Measurements from ENCODE around the gene COL6A2. TPM values are rescaled to one million over a fixed set of nuclear protein-coding genes. Genes with fewer than 3 reads are reported as not detected.
"Not testable (repeated sequence)": the region's sequence is repeated elsewhere in the genome, so short reads cannot be mapped to it uniquely, and the experiment has no call there.

Gene COL6A2
- total RNA-seq, 2 donors from 2014 or later = 11.9 to 14.2 TPM

- H3K9me3 Mint-ChIP-seq = no peaks in the 10 kb centered on the region
- DNase-seq (ENCODE audit: low spot score in 2 of 2) = no peak
- H3K27ac Mint-ChIP-seq = no peak overlapping the region
- no peaks in the 10 kb centered on the region for H3K36me3 Mint-ChIP-seq
- ATAC-seq = no peak
Observed at GRCh38 chr21:46131838-46132651, 34.1 kb downstream of the COL6A2 start.

GRCh38 chr21:46135782-46136395 lies 38.0 kb downstream of the COL6A2 start:
- H3K27ac Mint-ChIP-seq = no peak overlapping the region
- no peaks in the 10 kb centered on the region for H3K36me3 Mint-ChIP-seq
- no peak for ATAC-seq
- DNase-seq (ENCODE audit: low spot score in 2 of 2) = no peak
- H3K9me3 Mint-ChIP-seq = no peaks in the 10 kb centered on the region

DNA sequence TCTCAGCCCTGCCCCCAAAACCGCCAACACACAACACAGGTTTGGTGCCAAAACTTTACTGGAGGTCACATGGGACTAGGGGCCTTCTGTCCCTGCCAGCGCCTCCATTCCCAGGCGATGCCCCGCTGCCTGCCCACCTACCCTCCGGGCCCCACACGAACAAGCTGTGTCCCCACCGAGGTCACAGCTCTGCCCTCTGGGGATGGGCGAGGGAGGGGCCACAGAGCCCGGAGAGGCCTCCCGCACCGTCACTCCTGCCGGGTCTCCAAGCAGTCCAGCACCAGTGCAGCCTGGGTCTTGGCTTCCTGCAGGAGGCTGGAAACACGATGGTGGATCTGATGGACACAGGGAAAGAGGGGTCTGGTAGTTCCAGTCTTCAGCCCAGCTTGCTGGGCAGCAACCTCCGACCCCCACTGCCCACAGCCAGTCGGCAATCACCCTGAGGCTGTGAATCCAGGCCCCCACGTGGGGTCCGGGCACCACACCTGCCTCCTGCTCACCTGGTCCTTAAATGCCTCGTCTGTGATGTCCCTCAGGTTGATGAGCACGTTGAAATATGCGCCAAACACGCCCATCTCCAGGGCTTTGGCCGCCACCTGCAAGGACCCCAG lies 38.9 kb downstream of the COL6A2 start:
- no peaks in the 10 kb centered on the region for H3K9me3 Mint-ChIP-seq

DNA sequence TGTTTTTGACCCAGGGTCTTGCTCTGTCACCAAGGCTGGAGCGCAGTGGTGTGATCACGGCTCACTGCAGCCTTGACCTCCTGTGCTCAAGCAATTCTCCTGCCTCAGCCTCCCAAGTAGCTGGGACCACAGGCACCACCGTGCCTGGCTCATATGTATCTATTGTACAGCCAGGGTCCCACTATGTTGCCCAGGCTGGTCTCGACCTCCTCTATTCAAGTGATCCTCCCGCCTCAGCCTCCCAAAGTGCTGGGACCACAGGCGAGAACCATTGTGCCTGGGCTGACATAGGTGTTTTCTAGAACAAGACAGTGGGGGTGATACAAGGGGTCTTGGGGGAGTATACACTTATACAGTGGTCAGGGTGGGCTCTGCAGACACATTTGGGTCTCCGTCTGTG lies 40.0 kb downstream of the COL6A2 start:
- no peaks in the 10 kb centered on the region for H3K9me3 Mint-ChIP-seq
- no peak for ATAC-seq
- DNase-seq (ENCODE audit: low spot score in 2 of 2) = no peak

More for the DNA sequence above, 38.9 kb downstream of the COL6A2 start:
- Mint-ChIP-seq H3K36me3 (no peaks in the 10 kb centered on the region), H3K27ac (no peak overlapping the region)
- ATAC-seq (no peak), DNase-seq (ENCODE audit: low spot score in 2 of 2) (no peak)

GRCh38 chr21:46138383-46138970 lies 40.6 kb downstream of the COL6A2 start:
- Mint-ChIP-seq H3K9me3 (no peaks in the 10 kb centered on the region), H3K36me3 (peaks cover 0 to 5% of the 10 kb centered on the region in 2 donors), H3K27ac (no peak overlapping the region)
- DNase-seq (ENCODE audit: low spot score in 2 of 2) (no peak), ATAC-seq (no peak)

More for the DNA sequence above, 40.0 kb downstream of the COL6A2 start:
- Mint-ChIP-seq H3K27ac (no peak overlapping the region), H3K36me3 (peaks cover 0 to 5% of the 10 kb centered on the region in 2 donors)

DNA sequence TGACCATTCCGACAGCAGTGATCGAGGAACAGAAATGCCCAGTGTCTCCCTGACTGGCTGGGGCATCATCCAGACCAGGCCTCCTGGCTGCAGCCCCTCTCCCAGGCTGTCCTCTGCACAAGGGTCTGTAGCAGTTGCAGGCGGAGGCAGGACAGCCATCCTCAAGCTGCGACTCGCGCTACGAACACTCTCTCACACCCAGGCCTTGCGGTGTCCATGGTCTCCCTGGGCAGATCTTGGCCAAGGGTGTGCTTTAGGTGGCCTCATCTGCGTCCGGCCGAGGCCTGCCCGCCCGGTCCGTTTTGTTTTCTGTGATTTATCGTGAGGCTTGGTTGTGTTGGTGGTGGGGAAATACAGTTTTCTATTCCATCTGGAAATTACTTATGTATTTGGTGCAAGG lies 41.8 kb downstream of the COL6A2 start:
- no peak for DNase-seq (ENCODE audit: low spot score in 2 of 2)
- Mint-ChIP-seq H3K9me3 (no peaks in the 10 kb centered on the region), H3K36me3 (peaks cover 0 to 5% of the 10 kb centered on the region in 2 donors), H3K27ac (no peak overlapping the region)
- no peak for ATAC-seq

- not testable (repeated sequence) for H3K9me3 Mint-ChIP-seq; H3K36me3 Mint-ChIP-seq; ATAC-seq; DNase-seq (ENCODE audit: low spot score in 2 of 2); H3K27ac Mint-ChIP-seq
Observed at GRCh38 chr21:46140352-46141003, 42.6 kb downstream of the COL6A2 start.

DNA sequence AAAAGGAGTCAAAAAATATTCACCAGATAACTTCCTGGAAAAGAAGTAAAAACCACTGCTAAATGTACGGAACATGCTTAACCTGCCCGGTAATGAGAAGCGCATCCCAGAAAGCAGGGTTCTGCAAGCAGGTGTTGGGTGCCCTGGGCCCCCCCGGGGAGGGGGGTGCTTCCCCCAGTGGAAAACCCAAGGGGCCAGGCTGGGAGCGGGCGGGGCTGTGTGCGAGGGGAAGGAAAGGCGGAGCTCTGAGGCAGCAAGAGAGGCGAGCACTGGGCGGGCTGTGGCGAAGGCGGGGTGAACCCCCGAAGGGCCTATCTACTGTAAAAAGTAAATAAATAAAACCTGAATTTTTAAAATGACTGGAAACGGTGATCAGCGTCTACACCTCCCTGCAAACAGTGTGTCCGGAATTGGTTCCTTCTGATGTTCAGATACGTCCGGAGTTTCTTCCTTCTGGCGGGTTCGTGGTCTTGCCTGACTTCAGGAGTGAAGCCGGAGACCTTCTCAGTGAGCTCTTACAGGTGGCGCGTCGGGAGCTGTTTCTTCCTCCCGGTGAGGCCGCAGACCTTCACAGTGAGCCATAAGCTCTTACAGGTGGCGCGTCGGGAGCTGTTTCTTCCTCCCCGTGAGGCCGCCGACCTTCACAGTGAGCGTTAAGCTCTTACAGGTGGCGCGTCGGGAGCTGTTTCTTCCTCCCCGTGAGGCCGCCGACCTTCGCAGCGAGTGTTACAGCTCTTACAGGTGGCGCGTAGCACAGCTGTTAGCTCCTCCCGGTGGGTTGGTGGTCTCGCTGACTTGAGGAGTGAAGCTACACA lies 44.1 kb downstream of the COL6A2 start:
- ATAC-seq (no peak), DNase-seq (ENCODE audit: low spot score in 2 of 2) (no peak)
- peaks cover 0 to 5% of the 10 kb centered on the region in 2 donors for H3K36me3 Mint-ChIP-seq
- H3K27ac Mint-ChIP-seq = no peak overlapping the region
- H3K9me3 Mint-ChIP-seq = no peaks in the 10 kb centered on the region

DNA sequence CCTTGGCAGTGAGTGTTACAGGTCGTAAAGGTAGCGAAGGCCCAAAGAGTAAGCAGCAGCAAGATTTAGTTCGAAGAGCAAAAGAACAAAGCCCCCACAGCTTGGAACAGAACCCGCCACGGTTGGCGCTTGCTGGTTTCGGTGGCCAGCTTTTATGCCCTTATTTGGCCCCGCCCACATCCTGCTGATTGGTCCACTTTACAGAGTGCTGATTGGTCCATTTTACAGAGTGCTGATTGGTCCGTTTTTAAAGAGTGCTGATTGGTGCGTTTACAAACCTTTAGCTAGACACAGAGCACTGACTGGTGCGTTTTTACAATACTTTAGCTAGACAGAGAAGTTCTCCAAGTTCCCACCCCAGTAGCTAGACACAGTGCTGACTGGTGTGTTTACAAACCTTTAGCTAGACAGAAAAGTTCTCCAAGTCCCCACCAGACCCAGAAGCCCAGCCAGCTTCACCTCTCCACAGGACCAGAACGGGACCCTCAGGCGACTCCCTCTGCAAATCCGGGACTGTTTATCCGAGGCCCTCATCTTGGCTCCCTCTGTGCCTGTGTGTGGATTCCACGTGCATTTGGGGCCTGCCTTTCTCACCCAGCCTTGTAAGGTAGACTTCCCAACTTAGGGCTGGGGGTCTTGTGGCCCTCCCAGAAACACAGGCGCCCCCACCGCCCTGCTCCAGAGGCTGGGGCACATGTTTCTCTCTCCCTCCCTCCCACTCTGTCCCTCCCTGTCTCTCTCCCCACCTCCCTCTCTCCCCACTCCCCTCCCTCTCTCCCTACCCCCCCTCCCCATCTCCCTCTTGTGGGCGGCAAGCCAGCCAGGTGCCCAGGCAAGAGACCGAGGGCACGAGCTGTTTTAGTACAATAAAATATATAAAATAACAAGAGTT lies 44.9 kb downstream of the COL6A2 start:
- Mint-ChIP-seq H3K27ac (peak overlapping the region in 1 of 2 donors; percentile 91), H3K9me3 (no peaks in the 10 kb centered on the region)
- ATAC-seq = no peak

GRCh38 chr21:46144464-46145070 lies 46.7 kb downstream of the COL6A2 start:
- DNase-seq (ENCODE audit: low spot score in 2 of 2) (no peak), ATAC-seq (no peak)
- Mint-ChIP-seq H3K27ac (peak overlapping the region; percentile 61 to 91), H3K9me3 (no peaks in the 10 kb centered on the region), H3K36me3 (peaks cover 0 to 5% of the 10 kb centered on the region in 2 donors)

More for the DNA sequence above, 44.9 kb downstream of the COL6A2 start:
- DNase-seq (ENCODE audit: low spot score in 2 of 2) = no peak
- H3K36me3 Mint-ChIP-seq = peaks cover 0 to 5% of the 10 kb centered on the region in 2 donors

DNA sequence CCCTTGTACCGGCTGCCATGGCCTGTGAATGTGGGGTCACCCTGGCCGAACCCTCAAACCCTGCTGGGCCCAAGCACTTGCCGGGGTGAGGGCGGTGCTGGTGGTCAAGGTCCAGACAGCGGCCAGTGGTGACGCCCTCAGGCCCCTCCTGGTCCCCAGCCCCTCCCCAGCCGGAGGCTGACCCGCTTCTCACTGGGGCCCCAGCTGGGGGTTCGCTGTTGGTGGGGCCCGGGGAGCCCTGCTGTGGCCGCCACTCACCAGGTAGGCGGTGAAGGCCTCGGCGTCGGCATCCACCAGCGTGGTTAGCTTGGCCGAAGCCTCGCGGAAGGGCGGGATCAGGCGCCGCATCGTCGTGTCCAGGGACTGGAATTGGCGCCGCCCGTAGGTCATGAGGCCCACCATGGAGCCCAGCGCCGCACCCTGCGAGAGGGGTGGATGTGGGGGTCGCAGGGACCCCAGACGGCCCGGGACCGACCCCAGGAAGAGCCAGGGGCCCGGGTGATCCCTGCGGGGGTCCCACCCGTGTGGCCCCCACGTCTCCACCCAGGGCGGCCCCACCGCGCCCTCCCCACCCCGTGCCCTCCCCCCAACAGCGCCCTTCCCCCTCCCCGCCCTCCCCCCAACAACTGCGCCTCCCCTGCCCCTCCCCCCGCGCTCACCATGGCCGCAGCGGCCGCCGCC lies 47.4 kb downstream of the COL6A2 start:
- H3K9me3 Mint-ChIP-seq = no peaks in the 10 kb centered on the region
- H3K27ac Mint-ChIP-seq = peak overlapping the region in 1 of 2 donors; percentile 91
- no peak for DNase-seq (ENCODE audit: low spot score in 2 of 2)
- peaks cover 0 to 5% of the 10 kb centered on the region in 2 donors for H3K36me3 Mint-ChIP-seq
- no peak for ATAC-seq

DNA sequence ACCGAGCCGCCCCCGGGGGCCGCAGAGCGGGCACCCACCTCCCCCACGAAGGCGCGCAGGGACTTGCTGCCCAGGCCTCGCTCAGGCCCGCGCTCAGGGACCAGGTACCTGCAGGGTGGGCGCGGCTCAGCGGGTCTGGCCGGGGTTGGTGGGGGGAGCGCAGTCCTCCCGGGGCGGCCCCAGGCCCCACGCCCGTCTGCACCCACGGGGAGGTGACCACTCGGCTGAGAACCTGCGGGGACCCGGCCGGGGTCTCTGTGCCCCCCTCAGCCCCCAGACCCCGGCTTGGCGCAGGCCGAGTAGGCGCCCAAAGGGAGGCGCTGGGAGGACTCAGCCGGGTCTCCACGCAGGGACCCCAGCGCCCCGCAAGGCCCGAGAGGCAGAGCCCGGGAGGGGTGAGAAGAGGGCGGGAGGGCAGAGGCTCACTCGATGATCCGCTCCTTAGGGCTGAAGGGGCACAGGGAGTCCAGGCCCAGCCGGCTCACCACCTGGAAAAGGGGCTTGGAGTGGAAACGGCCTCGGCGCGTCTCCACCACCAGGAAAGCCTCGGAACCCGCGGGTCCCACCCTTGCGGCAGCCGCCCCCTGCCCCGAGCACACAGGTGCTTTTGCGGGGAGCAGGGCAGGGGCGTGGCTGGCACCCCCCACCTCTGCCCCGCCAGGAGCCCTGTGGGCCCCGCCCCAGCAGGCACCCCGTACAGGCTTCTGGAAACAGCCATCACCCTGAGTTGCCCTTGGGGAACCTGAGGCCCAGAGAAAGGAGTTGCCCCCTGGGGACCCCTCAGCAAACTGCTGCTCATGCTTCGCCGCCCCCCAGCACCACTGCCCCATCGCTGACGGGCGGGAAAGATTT lies 48.2 kb downstream of the COL6A2 start:
- Mint-ChIP-seq H3K36me3 (peaks cover 0 to 5% of the 10 kb centered on the region in 2 donors), H3K27ac (peak overlapping the region in 1 of 2 donors; percentile 47), H3K9me3 (no peaks in the 10 kb centered on the region)
- ATAC-seq (no peak), DNase-seq (ENCODE audit: low spot score in 2 of 2) (no peak)

DNA sequence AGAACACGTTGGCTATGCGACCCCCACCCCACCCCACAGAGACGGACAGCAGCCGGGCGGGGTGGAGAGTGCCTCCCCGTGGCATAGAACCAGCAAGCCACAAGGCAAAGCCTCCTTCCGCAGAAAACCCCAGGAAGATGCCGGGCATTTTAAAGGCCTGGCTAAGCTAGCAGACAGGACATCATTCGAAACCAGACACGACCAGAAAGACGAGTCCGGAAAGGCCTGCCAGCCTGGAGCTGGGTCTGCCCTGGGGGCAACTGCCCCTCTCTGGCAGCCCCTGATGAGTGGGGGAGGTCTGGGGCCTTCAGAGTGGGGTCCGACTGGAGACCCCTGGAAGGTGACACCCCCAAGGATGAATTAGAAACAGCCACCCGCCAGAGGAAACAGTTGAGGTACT lies 48.9 kb downstream of the COL6A2 start:
- no peak for ATAC-seq
- H3K27ac Mint-ChIP-seq = peak overlapping the region; percentile 24 to 47
- H3K9me3 Mint-ChIP-seq = no peaks in the 10 kb centered on the region
- H3K36me3 Mint-ChIP-seq = peaks cover 0 to 5% of the 10 kb centered on the region in 2 donors
- DNase-seq (ENCODE audit: low spot score in 2 of 2) = no peak

Data from activated naive CD4-positive, alpha-beta T cell treated with anti-CD3 and anti-CD28 coated beads, Interleukin-2, amount 50 U/mL, for 72 hours (primary cell).